ENCODE measurements around the gene GALNT10. TPM values are rescaled to one million over a fixed set of nuclear protein-coding genes. Genes with fewer than 3 reads are reported as not detected.

The GALNT10 gene
- total and polyA plus RNA-seq, 2 experiments from 2014 or later, result 3.2 to 12.9 TPM

DNA sequence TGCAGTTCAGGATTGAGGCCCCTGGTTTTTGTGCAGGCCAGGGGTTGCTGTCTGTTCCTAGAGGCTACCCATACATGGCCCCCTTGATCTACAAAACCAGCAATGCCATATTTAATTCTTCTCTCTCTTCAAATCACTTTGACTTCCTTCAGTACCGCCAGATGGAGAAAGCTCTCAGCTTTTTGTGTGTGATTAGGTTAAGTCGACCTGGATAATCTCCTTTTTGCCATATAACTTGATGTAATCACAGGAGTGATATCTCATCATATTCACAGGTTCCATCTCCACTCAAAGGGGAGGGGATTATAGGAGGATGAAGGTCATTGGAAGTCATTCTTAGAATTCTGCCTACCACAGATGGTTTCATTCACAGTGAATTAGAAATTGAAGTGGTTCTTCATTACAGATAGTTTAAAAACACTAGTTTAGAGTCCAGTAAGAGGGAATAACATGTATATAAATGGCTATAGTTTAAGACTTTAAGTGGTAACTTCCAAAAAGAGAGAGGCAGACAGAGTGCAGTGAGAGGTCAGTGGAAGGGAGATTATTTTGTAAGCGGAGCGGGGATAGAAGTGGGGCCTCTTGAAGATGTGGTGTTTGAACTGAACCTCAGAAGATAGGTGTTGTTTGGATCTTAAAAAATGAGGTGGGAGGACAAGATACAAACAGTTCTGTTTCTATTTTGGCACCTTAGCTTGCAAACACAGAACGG lies 85.9 kb downstream of the GALNT10 start (continued):
- TF ChIP-seq, protein P1, sequence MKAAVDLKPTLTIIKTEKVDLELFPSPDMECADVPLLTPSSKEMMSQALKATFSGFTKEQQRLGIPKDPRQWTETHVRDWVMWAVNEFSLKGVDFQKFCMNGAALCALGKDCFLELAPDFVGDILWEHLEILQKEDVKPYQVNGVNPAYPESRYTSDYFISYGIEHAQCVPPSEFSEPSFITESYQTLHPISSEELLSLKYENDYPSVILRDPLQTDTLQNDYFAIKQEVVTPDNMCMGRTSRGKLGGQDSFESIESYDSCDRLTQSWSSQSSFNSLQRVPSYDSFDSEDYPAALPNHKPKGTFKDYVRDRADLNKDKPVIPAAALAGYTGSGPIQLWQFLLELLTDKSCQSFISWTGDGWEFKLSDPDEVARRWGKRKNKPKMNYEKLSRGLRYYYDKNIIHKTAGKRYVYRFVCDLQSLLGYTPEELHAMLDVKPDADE (IDR thresholded peaks at IDR 0.05), result no peak

DNA sequence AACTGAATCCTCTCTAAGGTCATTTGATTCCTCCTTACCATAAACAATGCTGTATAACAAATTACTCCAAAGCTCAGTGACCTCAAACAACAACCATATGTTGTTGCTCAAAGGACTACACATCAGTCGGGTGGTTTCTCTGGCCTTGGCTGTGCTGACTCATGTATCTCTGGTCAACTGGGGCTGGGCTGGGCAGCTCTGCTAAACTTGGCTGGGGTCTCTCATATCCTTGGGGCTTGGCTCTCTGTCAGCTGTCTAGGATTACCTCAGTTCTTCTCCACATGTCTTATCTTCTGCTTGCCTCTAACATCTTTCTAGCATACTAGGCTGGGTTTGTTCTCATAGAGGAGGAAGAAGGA lies 86.4 kb downstream of the GALNT10 start:
- Mint-ChIP-seq H3K27me3 (ENCODE audit: insufficient read depth, low read depth, poor library complexity) (peaks cover 6% of the 10 kb centered on the region), H3K27ac (no peak overlapping the region), H3K9me3 (no peaks in the 10 kb centered on the region), H3K36me3 (ENCODE audit: low read depth) (no peaks in the 10 kb centered on the region), H3K4me3 (no peak overlapping the region), H3K4me1 (peaks cover 6% of the 10 kb centered on the region; the same call in 1 of the 3 replicates)
- Histone ChIP-seq H3K27me3 (ENCODE audit: insufficient read depth) (no peaks in the 10 kb centered on the region), H3K9me2 (ENCODE audit: insufficient read depth) (0 out of 2 replicates have a peak, but pooled peaks cover 1% of the 10 kb centered on the region), H4K20me1 (replicated peaks; ENCODE audit: insufficient read depth) (no peaks in the 10 kb centered on the region; the same call in 1 of the 2 replicates), H3K4me2 (no peak overlapping the region), H3K79me2 (replicated peaks; ENCODE audit: insufficient read depth) (no peaks in the 10 kb centered on the region), H3K4me3 (no peak overlapping the region), H3K4me1 (ENCODE audit: insufficient read depth) (peaks cover 3% of the 10 kb centered on the region; the same call in 1 of the 2 replicates), H3F3A (replicated peaks; ENCODE audit: low read depth) (no peaks in the 10 kb centered on the region), H3K36me3 (ENCODE audit: insufficient read depth) (no peaks in the 10 kb centered on the region), H2AFZ (no peak overlapping the region), H3K27ac (ENCODE audit: low read depth) (no peak overlapping the region)
- ATAC-seq (no peak), DNase-seq (ENCODE audit: low spot score) (no peak)
- TF ChIP-seq, protein P1 (IDR thresholded peaks at IDR 0.05), result no peak
- no peak for TF ChIP-seq JUNB (IDR thresholded peaks at IDR 0.05; ENCODE audit: unreplicated experiment)
- no peak for TF ChIP-seq NANOG (IDR thresholded peaks at IDR 0.05; ENCODE audit: borderline replicate concordance)
- no peak for TF ChIP-seq ZNF114 (CRISPR knock-in tag; IDR thresholded peaks at IDR 0.05)
- TF ChIP-seq EZH2phosphoT487 (IDR thresholded peaks at IDR 0.05; ENCODE audit: unreplicated experiment), result no peak
- TF ChIP-seq, protein P2, sequence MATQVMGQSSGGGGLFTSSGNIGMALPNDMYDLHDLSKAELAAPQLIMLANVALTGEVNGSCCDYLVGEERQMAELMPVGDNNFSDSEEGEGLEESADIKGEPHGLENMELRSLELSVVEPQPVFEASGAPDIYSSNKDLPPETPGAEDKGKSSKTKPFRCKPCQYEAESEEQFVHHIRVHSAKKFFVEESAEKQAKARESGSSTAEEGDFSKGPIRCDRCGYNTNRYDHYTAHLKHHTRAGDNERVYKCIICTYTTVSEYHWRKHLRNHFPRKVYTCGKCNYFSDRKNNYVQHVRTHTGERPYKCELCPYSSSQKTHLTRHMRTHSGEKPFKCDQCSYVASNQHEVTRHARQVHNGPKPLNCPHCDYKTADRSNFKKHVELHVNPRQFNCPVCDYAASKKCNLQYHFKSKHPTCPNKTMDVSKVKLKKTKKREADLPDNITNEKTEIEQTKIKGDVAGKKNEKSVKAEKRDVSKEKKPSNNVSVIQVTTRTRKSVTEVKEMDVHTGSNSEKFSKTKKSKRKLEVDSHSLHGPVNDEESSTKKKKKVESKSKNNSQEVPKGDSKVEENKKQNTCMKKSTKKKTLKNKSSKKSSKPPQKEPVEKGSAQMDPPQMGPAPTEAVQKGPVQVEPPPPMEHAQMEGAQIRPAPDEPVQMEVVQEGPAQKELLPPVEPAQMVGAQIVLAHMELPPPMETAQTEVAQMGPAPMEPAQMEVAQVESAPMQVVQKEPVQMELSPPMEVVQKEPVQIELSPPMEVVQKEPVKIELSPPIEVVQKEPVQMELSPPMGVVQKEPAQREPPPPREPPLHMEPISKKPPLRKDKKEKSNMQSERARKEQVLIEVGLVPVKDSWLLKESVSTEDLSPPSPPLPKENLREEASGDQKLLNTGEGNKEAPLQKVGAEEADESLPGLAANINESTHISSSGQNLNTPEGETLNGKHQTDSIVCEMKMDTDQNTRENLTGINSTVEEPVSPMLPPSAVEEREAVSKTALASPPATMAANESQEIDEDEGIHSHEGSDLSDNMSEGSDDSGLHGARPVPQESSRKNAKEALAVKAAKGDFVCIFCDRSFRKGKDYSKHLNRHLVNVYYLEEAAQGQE (IDR thresholded peaks at IDR 0.05; ENCODE audit: unreplicated experiment), result no peak
- TF ChIP-seq, protein P3, sequence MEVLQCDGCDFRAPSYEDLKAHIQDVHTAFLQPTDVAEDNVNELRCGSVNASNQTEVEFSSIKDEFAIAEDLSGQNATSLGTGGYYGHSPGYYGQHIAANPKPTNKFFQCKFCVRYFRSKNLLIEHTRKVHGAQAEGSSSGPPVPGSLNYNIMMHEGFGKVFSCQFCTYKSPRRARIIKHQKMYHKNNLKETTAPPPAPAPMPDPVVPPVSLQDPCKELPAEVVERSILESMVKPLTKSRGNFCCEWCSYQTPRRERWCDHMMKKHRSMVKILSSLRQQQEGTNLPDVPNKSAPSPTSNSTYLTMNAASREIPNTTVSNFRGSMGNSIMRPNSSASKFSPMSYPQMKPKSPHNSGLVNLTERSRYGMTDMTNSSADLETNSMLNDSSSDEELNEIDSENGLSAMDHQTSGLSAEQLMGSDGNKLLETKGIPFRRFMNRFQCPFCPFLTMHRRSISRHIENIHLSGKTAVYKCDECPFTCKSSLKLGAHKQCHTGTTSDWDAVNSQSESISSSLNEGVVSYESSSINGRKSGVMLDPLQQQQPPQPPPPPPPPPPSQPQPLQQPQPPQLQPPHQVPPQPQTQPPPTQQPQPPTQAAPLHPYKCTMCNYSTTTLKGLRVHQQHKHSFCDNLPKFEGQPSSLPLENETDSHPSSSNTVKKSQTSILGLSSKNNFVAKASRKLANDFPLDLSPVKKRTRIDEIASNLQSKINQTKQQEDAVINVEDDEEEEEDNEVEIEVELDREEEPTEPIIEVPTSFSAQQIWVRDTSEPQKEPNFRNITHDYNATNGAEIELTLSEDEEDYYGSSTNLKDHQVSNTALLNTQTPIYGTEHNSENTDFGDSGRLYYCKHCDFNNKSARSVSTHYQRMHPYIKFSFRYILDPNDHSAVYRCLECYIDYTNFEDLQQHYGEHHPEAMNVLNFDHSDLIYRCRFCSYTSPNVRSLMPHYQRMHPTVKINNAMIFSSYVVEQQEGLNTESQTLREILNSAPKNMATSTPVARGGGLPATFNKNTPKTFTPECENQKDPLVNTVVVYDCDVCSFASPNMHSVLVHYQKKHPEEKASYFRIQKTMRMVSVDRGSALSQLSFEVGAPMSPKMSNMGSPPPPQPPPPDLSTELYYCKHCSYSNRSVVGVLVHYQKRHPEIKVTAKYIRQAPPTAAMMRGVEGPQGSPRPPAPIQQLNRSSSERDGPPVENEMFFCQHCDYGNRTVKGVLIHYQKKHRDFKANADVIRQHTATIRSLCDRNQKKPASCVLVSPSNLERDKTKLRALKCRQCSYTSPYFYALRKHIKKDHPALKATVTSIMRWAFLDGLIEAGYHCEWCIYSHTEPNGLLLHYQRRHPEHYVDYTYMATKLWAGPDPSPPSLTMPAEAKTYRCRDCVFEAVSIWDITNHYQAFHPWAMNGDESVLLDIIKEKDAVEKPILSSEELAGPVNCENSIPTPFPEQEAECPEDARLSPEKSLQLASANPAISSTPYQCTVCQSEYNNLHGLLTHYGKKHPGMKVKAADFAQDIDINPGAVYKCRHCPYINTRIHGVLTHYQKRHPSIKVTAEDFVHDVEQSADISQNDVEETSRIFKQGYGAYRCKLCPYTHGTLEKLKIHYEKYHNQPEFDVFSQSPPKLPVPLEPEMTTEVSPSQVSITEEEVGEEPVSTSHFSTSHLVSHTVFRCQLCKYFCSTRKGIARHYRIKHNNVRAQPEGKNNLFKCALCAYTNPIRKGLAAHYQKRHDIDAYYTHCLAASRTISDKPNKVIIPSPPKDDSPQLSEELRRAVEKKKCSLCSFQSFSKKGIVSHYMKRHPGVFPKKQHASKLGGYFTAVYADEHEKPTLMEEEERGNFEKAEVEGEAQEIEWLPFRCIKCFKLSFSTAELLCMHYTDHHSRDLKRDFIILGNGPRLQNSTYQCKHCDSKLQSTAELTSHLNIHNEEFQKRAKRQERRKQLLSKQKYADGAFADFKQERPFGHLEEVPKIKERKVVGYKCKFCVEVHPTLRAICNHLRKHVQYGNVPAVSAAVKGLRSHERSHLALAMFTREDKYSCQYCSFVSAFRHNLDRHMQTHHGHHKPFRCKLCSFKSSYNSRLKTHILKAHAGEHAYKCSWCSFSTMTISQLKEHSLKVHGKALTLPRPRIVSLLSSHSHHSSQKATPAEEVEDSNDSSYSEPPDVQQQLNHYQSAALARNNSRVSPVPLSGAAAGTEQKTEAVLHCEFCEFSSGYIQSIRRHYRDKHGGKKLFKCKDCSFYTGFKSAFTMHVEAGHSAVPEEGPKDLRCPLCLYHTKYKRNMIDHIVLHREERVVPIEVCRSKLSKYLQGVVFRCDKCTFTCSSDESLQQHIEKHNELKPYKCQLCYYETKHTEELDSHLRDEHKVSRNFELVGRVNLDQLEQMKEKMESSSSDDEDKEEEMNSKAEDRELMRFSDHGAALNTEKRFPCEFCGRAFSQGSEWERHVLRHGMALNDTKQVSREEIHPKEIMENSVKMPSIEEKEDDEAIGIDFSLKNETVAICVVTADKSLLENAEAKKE (CRISPR knock-in tag; IDR thresholded peaks at IDR 0.05), result no peak
- no peak for TF ChIP-seq EZH2 (IDR thresholded peaks at IDR 0.05; ENCODE audit: low read depth, unreplicated experiment)

Measured in GM23338 (cell line).